Hypothalamus (tissue), 51 donors: ENCODE data around the gene ROBO1.
"Not testable (repeated sequence)": the region's sequence is repeated elsewhere in the genome, so short reads cannot be mapped to it uniquely, and the experiment has no call there.

Source experiments
- DNase-seq, 51 donors: peaks; one replicate each; lab custom pipeline; 2025; lab: John Stamatoyannopoulos, UW

The ROBO1 gene

DNA sequence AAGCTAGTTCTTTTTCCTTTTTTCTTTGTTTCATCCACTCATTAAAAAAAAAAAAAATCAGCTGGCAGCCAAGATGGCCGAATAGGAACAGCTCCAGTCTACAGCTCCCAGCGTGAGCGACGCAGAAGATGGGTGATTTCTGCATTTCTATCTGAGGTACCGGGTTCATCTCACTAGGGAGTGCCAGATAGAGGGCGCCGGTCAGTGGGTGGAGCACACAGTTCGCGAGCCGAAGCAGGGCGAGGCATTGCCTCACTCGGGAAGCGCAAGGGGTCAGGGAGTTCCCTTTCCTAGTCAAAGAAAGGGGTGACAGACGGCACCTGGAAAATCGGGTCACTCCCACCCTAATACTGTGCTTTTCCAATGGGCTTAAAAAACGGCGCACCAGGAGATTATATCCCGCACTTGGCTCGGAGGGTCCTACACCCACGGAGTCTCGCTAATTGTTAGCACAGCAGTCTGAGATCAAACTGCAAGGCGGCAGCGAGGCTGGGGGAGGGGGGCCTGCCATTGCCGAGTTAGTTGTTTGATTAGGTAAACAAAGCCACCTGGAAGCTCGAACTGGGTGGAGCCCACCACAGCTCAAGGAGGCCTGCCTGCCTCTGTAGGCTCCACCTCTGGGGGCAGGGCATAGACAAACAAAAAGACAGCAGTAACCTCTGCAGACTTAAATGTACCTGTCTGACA, 1092.5 kb downstream of the ROBO1 start:
- not testable (repeated sequence) for DNase-seq

GRCh38 chr3:78670746-78671145, 1097.1 kb downstream of the ROBO1 start:
- DNase-seq, result no peak

GRCh38 chr3:78670094-78670493, 1097.7 kb downstream of the ROBO1 start:
- DNase-seq, result peak in 7 of 51 donors; percentile 2 to 49 (median 14)

DNA sequence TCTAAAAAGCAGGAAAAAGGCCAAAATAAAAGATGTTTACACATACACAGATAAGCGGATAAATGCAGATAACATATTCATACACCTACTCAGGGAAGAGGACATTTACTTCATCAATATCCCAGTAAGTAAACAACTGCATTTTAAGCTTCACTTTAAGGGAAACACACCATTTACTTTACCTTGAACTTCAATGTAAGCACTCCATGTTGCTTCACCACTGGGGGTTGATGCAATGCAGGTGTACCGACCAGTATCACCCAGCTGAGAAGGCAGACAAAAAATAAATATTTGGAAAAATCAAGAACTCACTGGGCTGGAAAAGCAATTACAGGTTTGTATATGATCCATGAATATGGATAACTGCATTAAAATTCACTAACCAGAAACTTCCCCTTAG, 1099.5 kb downstream of the ROBO1 start:
- DNase-seq, result no peak

DNA sequence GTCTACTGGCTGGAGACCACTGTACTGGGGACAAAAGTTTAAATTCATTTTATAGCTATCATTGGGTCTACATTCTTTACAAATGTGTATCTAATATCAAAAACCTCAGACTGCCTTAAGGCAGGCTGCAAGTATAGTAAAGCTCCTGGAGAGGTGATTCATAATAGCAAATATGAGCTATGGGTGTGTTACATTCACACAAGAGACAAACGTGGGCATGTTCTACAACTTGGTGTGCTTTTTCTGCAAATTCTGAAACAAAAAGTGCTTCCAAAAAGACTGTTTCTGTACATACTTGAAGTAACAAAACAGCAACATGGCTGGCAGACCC, 1101.4 kb downstream of the ROBO1 start:
- DNase-seq, result peak in 1 of 51 donors; percentile 29

DNA sequence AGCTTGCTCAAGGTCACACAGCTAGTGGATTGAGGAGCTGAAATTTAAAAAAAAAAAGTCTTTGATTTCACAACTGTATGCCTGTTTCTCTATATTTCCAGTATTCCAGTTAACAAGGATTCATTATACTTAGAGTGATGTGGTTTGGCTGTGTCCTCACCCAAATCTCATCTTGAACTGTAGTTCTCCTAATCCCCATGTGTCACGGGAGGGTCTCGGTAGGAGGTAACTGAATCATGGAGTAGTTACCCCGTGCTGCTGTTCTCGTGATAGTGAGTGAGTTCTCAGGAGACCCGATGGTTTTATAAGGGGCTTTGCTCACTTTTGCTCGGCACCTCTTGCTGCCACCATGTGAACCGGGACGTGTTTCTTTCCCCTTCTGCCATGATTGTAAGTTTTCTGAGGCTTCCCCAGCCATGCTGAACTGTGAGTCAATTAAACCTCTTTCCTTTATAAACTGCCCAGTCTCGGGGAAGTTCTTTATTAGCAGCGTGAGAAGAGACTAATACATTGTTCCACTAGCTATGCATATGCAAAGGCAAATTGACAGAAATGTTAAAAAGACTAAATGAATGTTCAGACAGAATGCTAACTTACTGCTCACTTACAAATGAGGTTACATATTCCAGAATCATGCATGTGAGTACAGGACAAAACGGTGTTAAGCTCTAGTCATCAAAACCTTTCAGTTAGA, 1101.9 kb downstream of the ROBO1 start:
- DNase-seq, result no peak

DNA sequence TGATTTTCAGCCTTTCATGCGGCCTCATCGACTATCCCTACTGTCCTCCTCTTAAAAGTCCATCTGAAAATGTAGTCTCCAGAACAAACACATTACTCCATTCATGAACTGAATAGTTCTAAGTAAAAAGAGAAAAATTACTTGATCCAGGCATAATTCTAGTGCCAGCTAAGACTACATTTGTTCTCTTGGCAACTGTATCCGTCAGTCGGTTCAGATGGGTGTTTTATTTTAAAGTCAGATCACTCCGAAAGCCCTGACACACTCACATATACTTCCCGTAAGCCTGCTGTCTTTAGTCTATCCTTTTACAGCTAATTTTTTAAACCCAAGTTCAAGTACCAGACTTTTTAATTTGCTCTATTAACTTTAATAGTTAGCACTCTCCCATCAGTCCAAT, 1102.7 kb downstream of the ROBO1 start:
- no peak for DNase-seq

- DNase-seq, result no peak
Observed at GRCh38 chr3:78660957-78661356, 1106.8 kb downstream of the ROBO1 start.

DNA sequence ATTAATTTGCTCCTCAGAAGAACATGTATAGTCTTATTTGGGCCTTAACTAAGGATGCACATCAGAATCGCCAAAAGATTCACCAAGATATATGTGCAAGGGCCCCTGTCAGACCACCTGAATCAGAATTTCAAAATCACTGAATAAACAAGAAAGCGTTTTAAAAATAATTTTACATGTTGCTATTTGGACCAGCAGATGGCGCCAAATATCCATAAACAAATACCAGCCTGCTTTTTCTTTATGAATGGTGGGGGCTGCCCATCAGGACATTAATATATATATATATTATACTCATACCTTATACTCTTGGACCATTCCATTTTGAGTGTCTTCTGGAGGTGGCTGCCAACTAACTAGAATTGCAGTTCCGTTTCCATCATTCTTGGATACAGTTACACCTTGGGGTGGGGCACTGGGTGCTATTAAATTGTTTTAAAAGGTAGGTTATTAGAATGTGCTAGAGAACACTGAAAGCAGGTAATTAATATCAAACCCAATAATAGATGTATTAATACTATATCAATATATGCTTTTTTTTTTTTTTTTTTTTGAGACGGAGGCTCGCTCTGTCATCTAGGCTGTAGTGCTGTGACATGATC, 1108.3 kb downstream of the ROBO1 start:
- DNase-seq, result peak in 11 of 51 donors; percentile 2 to 58 (median 15)

- no peak for DNase-seq
Observed at GRCh38 chr3:78647726-78648125, 1120.1 kb downstream of the ROBO1 start.

DNA sequence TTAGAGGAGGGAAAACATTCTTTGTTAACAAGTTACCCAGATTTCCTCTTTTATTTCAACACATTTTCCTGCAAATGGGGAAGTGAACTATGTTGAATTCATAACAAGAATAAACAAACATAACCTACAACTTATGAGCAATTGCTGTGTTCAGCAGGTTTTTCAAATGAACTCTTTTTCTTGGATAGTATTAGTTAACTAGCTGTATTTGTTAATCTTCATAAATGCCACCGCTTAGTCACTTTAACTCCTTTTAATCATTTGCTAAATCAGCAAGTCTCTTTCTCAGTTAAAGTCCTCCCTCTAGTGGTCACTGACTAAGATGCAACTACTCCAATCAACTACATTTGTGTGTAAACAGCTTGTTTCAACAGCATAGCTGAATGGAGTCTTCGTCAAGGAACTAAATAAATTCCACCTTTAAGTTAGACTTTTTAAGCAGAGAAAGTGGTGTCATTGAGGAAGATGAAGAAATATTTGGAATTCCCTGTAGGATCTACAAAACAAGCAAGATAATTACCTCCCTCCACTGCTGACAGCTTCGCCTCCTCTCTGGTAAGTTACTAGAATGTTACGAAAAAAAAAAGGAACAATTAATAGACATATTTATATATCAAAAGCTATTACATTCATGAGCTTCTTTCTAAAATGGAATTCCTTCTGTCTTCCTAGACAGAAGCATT, 1122.0 kb downstream of the ROBO1 start:
- DNase-seq, result peak in 3 of 51 donors; percentile 3 to 72 (median 10)

DNA sequence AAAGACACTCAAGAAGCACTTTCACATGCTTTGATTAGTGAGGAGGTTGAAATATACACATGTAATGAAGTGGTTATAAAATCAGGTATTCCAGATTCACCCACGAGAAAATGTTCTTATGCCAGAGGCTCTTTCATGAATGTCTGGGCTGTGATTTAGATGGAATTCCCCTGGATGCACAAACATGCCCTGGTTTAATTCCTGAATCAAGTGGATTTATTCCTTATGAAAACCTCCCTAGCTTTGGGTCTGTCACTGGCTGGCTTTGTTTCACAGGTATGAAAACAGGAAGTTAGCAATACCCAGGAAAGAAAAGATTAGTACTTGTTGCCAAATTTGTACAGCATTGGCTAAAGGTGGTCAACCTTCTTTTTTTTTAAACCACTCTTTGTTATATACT, 1123.0 kb downstream of the ROBO1 start:
- no peak for DNase-seq

DNA sequence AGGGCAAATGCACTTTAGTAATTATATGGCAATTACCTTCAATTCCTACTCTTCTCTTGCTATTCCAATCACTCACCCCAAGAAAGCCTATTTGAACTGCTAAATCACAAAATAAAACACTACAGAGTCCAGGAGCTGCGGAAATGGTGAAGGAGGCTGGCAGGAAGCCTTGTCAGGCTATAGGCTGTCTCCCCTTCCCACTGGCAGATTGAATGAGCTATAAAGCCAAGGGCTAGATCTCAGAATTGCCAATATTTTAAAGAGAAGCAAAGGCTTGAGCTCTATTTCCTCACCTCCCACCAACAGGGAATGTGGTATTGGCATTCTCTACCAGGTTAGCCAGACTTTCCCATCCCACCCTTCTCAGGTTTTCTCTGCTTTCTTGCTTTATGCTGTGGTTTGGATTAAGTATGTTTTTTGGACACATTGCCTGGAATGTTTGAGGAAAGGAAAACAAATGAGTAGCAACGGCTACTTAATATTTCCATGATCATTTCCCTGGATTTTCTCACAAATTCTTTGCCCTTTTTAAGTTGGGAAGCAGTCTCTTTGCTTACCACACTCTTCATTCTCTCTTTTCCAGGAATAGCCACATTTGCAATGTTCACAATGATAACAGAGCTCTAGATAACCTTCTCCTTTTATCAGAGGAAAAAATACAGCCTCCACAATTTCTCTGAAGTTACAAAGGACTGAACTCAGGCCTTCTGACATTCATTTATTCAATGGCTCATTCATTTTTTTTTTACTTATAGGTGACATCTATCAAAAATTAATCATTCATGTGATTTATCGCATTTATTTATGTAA, 1125.4 kb downstream of the ROBO1 start:
- DNase-seq, result no peak

DNA sequence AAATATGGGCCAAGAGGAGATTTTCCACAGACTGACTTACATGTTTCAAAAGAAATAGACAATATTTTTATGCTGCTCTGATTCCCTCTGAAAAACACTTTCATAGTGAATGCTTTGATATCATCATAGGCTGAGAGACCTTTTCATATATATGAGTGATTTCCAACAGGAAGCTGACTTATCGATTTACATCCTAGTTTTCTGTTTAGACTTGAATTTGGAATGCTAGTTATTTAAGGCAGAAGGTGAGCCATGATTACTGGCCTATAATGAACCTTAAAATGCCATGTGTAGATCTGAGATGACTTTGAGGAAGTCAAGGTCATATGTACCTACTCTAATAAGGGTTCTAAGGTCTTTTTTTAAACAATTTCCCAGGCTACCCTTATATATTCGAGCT, 1126.1 kb downstream of the ROBO1 start:
- DNase-seq, result no peak

GRCh38 chr3:78634316-78634715, 1133.5 kb downstream of the ROBO1 start:
- DNase-seq, result no peak

DNA sequence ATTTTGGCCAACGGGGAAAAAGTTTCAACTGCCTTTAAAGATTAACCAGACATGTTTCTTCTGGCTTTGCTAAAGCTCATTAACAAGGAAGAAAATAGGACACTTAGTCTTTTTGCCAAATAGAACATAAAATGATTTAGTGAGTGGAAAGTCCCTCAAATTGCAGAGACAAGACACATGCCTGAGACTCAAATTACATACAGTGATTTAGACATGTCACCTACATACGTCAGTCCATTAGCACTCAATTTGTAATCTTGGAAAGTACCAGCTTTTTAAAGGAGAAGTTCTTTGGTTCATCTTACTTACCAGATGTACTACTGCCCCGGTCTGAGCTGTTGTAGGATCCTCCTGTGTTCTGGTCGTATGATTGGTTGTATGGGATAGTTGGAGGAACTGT, 1134.2 kb downstream of the ROBO1 start:
- no peak for DNase-seq

DNA sequence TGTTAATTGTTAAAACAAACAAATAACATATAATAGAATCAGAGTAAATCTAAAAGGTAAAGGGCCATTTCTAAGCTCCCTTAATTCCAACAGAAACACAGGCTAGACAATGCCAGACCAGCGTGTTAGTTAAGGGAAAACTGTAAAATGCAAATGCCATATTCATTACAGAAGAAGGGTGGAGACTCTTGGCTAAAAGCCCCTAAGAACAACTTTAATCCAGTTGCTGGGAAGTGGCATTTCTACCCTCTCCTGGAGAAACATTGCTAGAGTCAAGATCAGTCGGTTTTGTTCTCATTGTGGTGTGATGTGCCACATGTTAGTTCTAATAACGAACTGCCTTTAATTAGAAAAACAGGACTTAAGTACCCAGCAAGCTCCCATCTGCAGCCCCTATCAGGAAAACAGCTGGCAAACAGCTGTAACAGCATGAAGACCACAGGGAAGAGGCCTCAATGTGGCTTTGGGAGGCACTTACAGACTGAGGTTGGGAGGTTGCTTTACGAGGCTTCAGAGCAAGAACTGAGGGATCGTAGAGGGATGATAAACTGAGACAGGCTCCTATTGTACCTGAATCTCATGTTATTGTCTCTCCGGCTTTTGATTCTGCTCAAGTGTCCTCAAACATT, 1134.8 kb downstream of the ROBO1 start:
- no peak for DNase-seq

DNA sequence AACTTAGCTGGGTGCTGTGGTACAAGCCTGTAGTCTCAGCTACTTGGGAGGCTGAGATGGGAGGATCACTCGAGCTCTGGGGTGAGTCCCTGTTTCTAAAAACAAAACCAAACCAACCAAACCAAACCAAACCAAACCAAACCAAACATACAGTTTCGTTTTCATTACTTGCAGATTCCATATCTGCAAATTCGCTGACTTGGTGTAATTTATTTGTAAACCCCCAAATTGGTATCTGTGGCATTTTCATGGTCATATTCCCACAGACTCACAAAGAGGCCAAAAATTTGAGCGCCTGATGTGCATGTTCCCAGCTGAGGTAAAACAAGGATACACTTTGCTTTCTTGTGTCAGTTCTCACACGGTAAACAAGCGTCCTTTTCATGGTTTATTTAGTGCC, 1138.3 kb downstream of the ROBO1 start:
- DNase-seq, result no peak

DNA sequence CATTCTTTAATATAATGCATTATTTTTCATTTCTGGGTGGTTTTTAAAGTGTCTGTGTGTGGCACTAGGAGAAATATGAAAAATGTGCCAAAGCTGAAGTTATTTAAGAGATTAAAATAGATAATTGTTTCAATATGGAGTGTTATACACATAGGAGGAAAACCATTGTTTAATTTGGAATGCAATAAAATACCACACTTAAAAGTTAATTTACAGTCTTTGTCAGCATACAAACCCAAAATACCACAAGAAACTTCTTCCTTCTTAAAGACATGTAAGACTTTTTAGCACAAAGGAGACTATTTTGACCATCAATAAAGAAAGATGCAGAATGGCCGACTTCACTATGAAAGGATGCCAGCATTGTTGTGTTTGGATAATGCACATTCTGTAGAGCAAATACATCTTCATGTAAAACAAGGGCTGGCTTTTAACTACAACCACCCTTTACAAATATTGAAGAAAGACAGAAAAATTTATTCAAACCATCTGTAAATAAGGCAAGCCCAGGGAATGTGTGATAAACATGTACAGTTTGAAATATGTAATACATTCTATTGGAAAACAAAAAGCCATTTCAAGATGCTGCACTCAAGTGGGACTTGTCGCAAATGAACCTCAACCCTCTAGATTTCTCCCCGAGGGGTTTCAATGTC, 1146.6 kb downstream of the ROBO1 start:
- DNase-seq, result no peak

- DNase-seq, result no peak
Observed at GRCh38 chr3:78614486-78614885, 1153.3 kb downstream of the ROBO1 start.
